HCT116 (cell line): ENCODE data around the gene HSD17B7. TPM values are rescaled to one million over a fixed set of nuclear protein-coding genes. Genes with fewer than 3 reads are reported as not detected.
"Not testable (repeated sequence)": the region's sequence is repeated elsewhere in the genome, so short reads cannot be mapped to it uniquely, and the experiment has no call there.

Experiments used
- ATAC-seq: fragments of 200-7000 bp; cut with Tn5 transposase; 2 replicates; pipeline ENCODE4 v1.9.1; 2020; ENCODE audit warnings: mild to moderate bottlenecking, moderate library complexity
- BruUV-seq: library from RNA; stranded (reverse); fragments of 400-500 nt; replicated peaks from 2 replicates; lab custom pipeline; 2021; lab: Mats Ljungman, UMichigan
- CTCF ChIA-PET: fragments of 300-600 bp; sonication (Branson Sonifier 250); formaldehyde crosslinking; loops from one replicate; lab custom pipeline; 2021; ENCODE audit warnings: antibody characterized with exemption; lab: Charles Lee
- POLR2A ChIA-PET: fragments of 300-600, 350-600 bp; sonication (Branson Sonifier 250); formaldehyde crosslinking; loops from one replicate; lab custom pipeline; 2021; ENCODE audit warnings: antibody characterized with exemption; lab: Charles Lee
- RAD21 ChIA-PET, 2 experiments: fragments of 300-600 bp; sonication (Branson Sonifier 250); formaldehyde crosslinking; loops; one replicate each; lab custom pipeline; 2023; ENCODE audit warnings: low total read pairs in 2 of 2; ENCODE audit not compliant: uncharacterized antibody in 2 of 2, unreplicated experiment in 2 of 2, low non-redundant PET in 1 of 2; lab: Charles Lee
- DNase-seq: peaks from one replicate; pipeline ENCODE4 v3.0.0-alpha.2; 2010; ENCODE audit warnings: low read depth, low spot score
- H2AFZ ChIP-seq: fragments of 200-600 bp; shearing (Covaris generic), sonication (generic); 2 replicates; pipeline ENCODE4 v1.6.1; 2017; ENCODE audit warnings: low read depth, mixed run types, mixed read lengths, antibody characterized with exemption, low read length; ENCODE audit not compliant: poor library complexity, severe bottlenecking
- H3K27ac ChIP-seq: 2 replicates; pipeline ENCODE4 v1.5.1; 2012; ENCODE audit warnings: low read depth, low read length
- H3K27me3 ChIP-seq: fragments of 200-600 bp; sonication (generic); 2 replicates; pipeline ENCODE4 v1.6.1; 2016; ENCODE audit warnings: mixed run types, low read length, mixed read lengths; ENCODE audit not compliant: insufficient read depth
- H3K36me3 ChIP-seq, 2 experiments: fragments of 200-500 bp in 1 of 2; fragments of 200-600 bp in 1 of 2; sonication (Bioruptor generic) in 1 of 2; sonication (generic) in 1 of 2; 2 replicates each; pipeline versions ENCODE4 v1.5.1 to v1.6.1; 2014 to 2016; ENCODE audit warnings: low read length in 2 of 2, inconsistent platforms in 1 of 2, mixed read lengths in 1 of 2, mixed run types in 1 of 2; ENCODE audit not compliant: insufficient read depth in 2 of 2, control insufficient read depth in 1 of 2
- H3K4me1 ChIP-seq, 2 experiments: fragments of 200-600 bp in 1 of 2; sonication (generic) in 1 of 2; 2 replicates each; pipeline versions ENCODE4 v1.5.1 to v1.6.1; 2012 to 2017; ENCODE audit warnings: low read length in 2 of 2, inconsistent platforms in 1 of 2, mild to moderate bottlenecking in 1 of 2, mixed read lengths in 1 of 2, mixed run types in 1 of 2, moderate library complexity in 1 of 2; ENCODE audit not compliant: insufficient read depth in 2 of 2, control insufficient read depth in 1 of 2
- H3K4me2 ChIP-seq: fragments of 200-600 bp; sonication (generic); 2 replicates; pipeline ENCODE4 v1.6.1; 2017; ENCODE audit warnings: mixed run types, low read length, mixed read lengths
- H3K4me3 ChIP-seq, 2 experiments: fragments of 200-600 bp in 1 of 2; sonication (generic) in 1 of 2; replicated peaks in 1 of 2; 2 replicates each; pipeline ENCODE4 v1.5.1; 2011 to 2016; ENCODE audit warnings: low read length in 2 of 2, control low read depth in 1 of 2, low read depth in 1 of 2, mild to moderate bottlenecking in 1 of 2, mixed read lengths in 1 of 2, mixed run types in 1 of 2
- H3K79me2 ChIP-seq: fragments of 200-600 bp; sonication (generic); 2 replicates; pipeline ENCODE4 v1.6.1; 2017; ENCODE audit warnings: mild to moderate bottlenecking, mixed run types, low read length, moderate library complexity, mixed read lengths; ENCODE audit not compliant: insufficient read depth
- H3K9ac ChIP-seq: fragments of 200-600 bp; sonication (generic); 2 replicates; pipeline ENCODE4 v1.6.1; 2016; ENCODE audit warnings: low read length, mixed read lengths
- H3K9me2 ChIP-seq: fragments of 200-600 bp; sonication (generic), shearing (Covaris generic); 2 replicates; pipeline ENCODE4 v1.6.1; 2017; ENCODE audit warnings: mixed run types, mild to moderate bottlenecking, moderate library complexity; ENCODE audit not compliant: insufficient read depth
- H3K9me3 ChIP-seq, 2 experiments: fragments of 200-500 bp in 1 of 2; fragments of 200-600 bp in 1 of 2; sonication (Bioruptor generic) in 1 of 2; sonication (generic) in 1 of 2; 2 replicates each; pipeline ENCODE4 v1.6.1; 2014 to 2017; ENCODE audit warnings: low read length in 2 of 2, mixed read lengths in 2 of 2, inconsistent platforms in 1 of 2, low read depth in 1 of 2, mild to moderate bottlenecking in 1 of 2, mixed run types in 1 of 2, moderate library complexity in 1 of 2; ENCODE audit not compliant: control insufficient read depth in 1 of 2, insufficient read depth in 1 of 2
- H4K20me1 ChIP-seq: fragments of 200-600 bp; sonication (generic), shearing (Covaris generic); 2 replicates; pipeline ENCODE4 v1.6.1; 2017; ENCODE audit warnings: mixed run types, mild to moderate bottlenecking, moderate library complexity; ENCODE audit not compliant: insufficient read depth
- intact Hi-C: fragments of 100-400 bp; cut with micrococcal nuclease; formaldehyde crosslinking; loops from 2 replicates; pipeline ENCODE4 v1.10.0; 2022
- total RNA-seq: library from RNA; stranded (reverse); gene quantifications from one replicate; pipeline ENCODE4 v1.2.1, GENCODE V29; 2021; ENCODE audit not compliant: unreplicated experiment

The HSD17B7 gene
- total RNA-seq, 1 experiment from 2014 or later: 22.6 TPM

- TSS peak; percentile 76 for BruUV-seq
- H4K20me1 ChIP-seq, CTCF ChIA-PET, RAD21 ChIA-PET, H3K4me1 ChIP-seq, intact Hi-C loops, H3K9me3 ChIP-seq, H3K79me2 ChIP-seq, H3K9me2 ChIP-seq, H3K27me3 ChIP-seq, H3K36me3 ChIP-seq, H2AFZ ChIP-seq: not testable (repeated sequence)
- peak overlapping the region; percentile 32; the same call in 1 of the 2 replicates for H3K9ac ChIP-seq
- DNase-seq: peak; percentile 8
- H3K27ac ChIP-seq: peak overlapping the region; percentile 43
- peak; percentile 42 for ATAC-seq
- POLR2A ChIA-PET: interaction anchor here (0.8 kb wide), 1 partner anchor 95 kb away, joined by 3 read pairs; no protein-coding TSS in a partner anchor
- H3K4me2 ChIP-seq: peak overlapping the region; percentile 61
- peak overlapping the region; percentile 50 to 53 for H3K4me3 ChIP-seq
Measured at GRCh38 chr1:162790985-162791357, 469 bp downstream of the HSD17B7 start.

- H3K9me2 ChIP-seq, BruUV-seq, H3K79me2 ChIP-seq, ATAC-seq, H3K4me2 ChIP-seq, H3K27me3 ChIP-seq, CTCF ChIA-PET, intact Hi-C loops, H3K4me1 ChIP-seq, RAD21 ChIA-PET, H2AFZ ChIP-seq, H3K4me3 ChIP-seq, H4K20me1 ChIP-seq, DNase-seq, H3K27ac ChIP-seq, H3K9me3 ChIP-seq, POLR2A ChIA-PET, H3K9ac ChIP-seq, H3K36me3 ChIP-seq: not testable (repeated sequence)
Measured at GRCh38 chr1:162794284-162794683, 3.8 kb downstream of the HSD17B7 start.

DNA sequence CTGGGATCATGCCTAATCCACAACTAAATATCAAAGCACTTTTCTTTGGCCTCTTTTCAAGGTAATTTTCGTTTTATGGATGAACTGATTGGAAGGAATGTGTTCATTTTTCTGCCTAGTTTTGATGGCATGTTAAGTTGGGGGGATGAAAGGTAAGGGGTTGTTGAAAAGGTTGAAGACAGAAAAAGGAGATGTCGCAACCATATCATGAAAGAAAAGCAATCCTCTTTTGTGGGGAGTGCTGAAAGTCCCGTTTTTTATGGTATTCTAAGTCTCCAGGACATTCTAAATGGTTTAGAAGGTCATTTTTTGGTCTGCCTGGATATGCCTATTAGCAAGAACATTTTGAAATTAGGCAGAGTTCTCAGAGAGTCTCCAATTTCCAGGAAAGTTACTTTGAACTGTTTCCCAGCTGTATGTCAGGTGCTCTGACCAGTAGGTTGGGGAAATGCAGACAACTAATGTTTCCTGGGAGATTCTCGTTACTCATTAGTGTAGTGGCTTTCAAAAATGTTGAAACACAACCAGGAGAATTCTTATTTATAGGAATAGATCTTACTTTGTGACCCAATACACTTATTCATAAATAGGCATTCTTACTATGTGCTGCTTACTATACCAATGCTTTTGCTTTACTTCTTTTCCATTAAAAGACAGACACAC, 6.2 kb downstream of the HSD17B7 start:
- RAD21 ChIA-PET, ATAC-seq, H3K27ac ChIP-seq, H3K9me3 ChIP-seq, H3K36me3 ChIP-seq, H2AFZ ChIP-seq, H3K4me1 ChIP-seq, H3K9ac ChIP-seq, H3K4me3 ChIP-seq, DNase-seq, H3K9me2 ChIP-seq, H3K4me2 ChIP-seq, BruUV-seq, H3K79me2 ChIP-seq, CTCF ChIA-PET, POLR2A ChIA-PET, intact Hi-C loops, H4K20me1 ChIP-seq, H3K27me3 ChIP-seq: not testable (repeated sequence)
